Measurements from ENCODE around the gene CHTOP.

CHTOP gene

DNA sequence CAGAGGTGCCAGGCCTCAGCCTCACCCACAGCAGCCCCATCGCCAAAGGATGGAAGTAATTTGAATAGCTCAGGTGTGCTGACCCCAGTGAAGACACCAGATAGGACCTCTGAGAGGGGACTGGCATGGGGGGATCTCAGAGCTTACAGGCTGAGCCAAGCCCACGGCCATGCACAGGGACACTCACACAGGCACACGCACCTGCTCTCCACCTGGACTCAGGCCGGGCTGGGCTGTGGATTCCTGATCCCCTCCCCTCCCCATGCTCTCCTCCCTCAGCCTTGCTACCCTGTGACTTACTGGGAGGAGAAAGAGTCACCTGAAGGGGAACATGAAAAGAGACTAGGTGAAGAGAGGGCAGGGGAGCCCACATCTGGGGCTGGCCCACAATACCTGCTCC, 59.6 kb downstream of the CHTOP start:
- no peak for DNase-seq
